C4-2B (cell line): ENCODE data around the gene RAB31.

Experiments used
- CTCF ChIP-seq: fragments of 450-650 bp; conservative IDR thresholded peaks from 2 replicates; pipeline ENCODE4 v1.5.1; 2017; ENCODE audit warnings: mild to moderate bottlenecking
- ZFX ChIP-seq: fragments of 450-650 bp; IDR thresholded peaks from 2 replicates; pipeline ENCODE4 v1.6.1; 2017

GRCh38 chr18:9865764-9866490 is 157.8 kb downstream of the RAB31 start:
- TF ChIP-seq CTCF (no peak), ZFX (no peak)
